ENCODE data around the gene CAMK4. TPM values are rescaled to one million over a fixed set of nuclear protein-coding genes. Genes with fewer than 3 reads are reported as not detected.

Gene CAMK4
- total RNA-seq, 1 experiment from 2014 or later = 10.2 TPM

DNA sequence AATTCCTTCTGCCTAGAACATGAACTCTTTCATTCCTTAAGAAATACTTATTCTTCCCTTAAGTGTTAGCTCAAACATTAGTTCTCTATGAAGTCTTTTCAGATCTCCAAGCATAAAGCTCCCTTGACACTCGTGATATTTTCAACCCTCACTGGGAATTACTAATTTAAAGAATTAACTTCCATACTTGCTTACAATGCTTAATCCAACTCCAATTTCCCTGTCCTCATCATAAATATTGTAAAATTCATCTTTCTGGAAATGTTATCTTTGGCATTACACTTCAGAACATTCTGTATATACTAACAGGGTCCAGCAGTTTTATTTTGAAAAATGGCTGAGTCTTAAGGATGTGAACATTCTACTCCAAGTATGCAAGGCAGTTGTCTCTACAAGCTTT is 280.9 kb downstream of the CAMK4 start:
- Histone ChIP-seq H3K9me3 (ENCODE audit: control insufficient read depth in 1 of 2, insufficient read depth in 1 of 2, low read depth in 1 of 2, low read length in 2 of 2) (no peaks in the 10 kb centered on the region), H3K27me3 (ENCODE audit: insufficient read depth, low read length) (no peaks in the 10 kb centered on the region), H4K20me1 (ENCODE audit: insufficient read depth) (no peaks in the 10 kb centered on the region), H3K27ac (ENCODE audit: low read depth, low read length) (no peak overlapping the region), H3K9ac (ENCODE audit: low read length) (no peak overlapping the region), H3K4me1 (ENCODE audit: control insufficient read depth in 1 of 2, insufficient read depth in 2 of 2, low read length in 2 of 2) (no peaks in the 10 kb centered on the region; a peak in 1 of 4 replicates), H3K4me3 (replicated peaks in 1 of 2; ENCODE audit: low read depth in 1 of 2, low read length in 2 of 2) (no peak overlapping the region), H2AFZ (ENCODE audit: low read depth, low read length, poor library complexity, severe bottlenecking) (no peak overlapping the region), H3K79me2 (ENCODE audit: insufficient read depth, low read length) (peaks cover 35% of the 10 kb centered on the region; the same call in 1 of the 2 replicates), H3K36me3 (ENCODE audit: control insufficient read depth in 1 of 2, insufficient read depth in 2 of 2, low read length in 2 of 2) (peaks cover 3 to 4% of the 10 kb centered on the region in 2 experiments; a peak in 2 of 4 replicates), H3K4me2 (ENCODE audit: low read length) (no peak overlapping the region), H3K9me2 (ENCODE audit: insufficient read depth) (no peaks in the 10 kb centered on the region)
- ChIA-PET POLR2A (no interaction called here), RAD21 (ENCODE audit: low non-redundant PET in 1 of 2, low total read pairs in 2 of 2, uncharacterized antibody in 2 of 2, unreplicated experiment in 2 of 2) (no interaction called here), CTCF (no interaction called here)
- no peak for DNase-seq (ENCODE audit: low read depth, low spot score)
- intact Hi-C loops (cut with micrococcal nuclease) = no loop called here
- BruUV-seq (replicated peaks) = no TSS peak
- TF ChIP-seq ZNF274 (IDR thresholded peaks at IDR 0.05; ENCODE audit: low read depth, low read length) = no peak
- TF ChIP-seq EGR1 (IDR thresholded peaks at IDR 0.05; ENCODE audit: low read depth) = no peak
- no peak for TF ChIP-seq CBX3 (IDR thresholded peaks at IDR 0.05; ENCODE audit: low read depth)
- no peak for TF ChIP-seq ATF3 (IDR thresholded peaks at IDR 0.05)
- TF ChIP-seq JUND (IDR thresholded peaks at IDR 0.05) = no peak
- ATAC-seq = no peak

DNA sequence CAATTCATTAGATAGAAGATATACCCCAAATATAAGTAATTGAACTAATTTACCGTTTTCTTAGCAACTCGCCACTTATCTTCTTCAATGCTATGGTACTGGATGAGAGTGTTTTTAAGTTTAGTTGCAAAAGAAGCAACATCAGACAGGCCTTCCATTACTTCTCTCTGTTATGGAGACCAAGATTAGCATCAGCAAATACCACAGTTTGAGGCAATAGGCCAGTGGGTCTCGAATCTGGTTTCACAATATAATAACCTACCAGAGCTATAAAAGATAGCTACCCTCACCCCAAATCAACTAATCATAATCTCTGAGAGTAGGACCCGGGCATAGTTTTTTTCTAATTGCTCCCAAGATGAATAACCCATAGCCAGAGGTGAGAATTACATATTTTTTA is 283.1 kb downstream of the CAMK4 start:
- Histone ChIP-seq H3K4me3 (replicated peaks in 1 of 2; ENCODE audit: low read depth in 1 of 2, low read length in 2 of 2) (no peak overlapping the region), H3K27ac (ENCODE audit: low read depth, low read length) (no peak overlapping the region), H3K9ac (ENCODE audit: low read length) (no peak overlapping the region), H3K27me3 (ENCODE audit: insufficient read depth, low read length) (no peaks in the 10 kb centered on the region), H3K79me2 (ENCODE audit: insufficient read depth, low read length) (peaks cover 48% of the 10 kb centered on the region; the same call in 1 of the 2 replicates), H3K9me3 (ENCODE audit: control insufficient read depth in 1 of 2, insufficient read depth in 1 of 2, low read depth in 1 of 2, low read length in 2 of 2) (no peaks in the 10 kb centered on the region), H4K20me1 (ENCODE audit: insufficient read depth) (no peaks in the 10 kb centered on the region), H3K4me2 (ENCODE audit: low read length) (no peak overlapping the region), H3K9me2 (ENCODE audit: insufficient read depth) (no peaks in the 10 kb centered on the region), H3K4me1 (ENCODE audit: control insufficient read depth in 1 of 2, insufficient read depth in 2 of 2, low read length in 2 of 2) (peaks cover 8 to 11% of the 10 kb centered on the region in 2 experiments), H2AFZ (ENCODE audit: low read depth, low read length, poor library complexity, severe bottlenecking) (no peak overlapping the region), H3K36me3 (ENCODE audit: control insufficient read depth in 1 of 2, insufficient read depth in 2 of 2, low read length in 2 of 2) (peaks cover 0 to 4% of the 10 kb centered on the region in 2 experiments; a peak in 1 of 4 replicates)
- TF ChIP-seq ZBTB33 (IDR thresholded peaks at IDR 0.05; ENCODE audit: extremely low read depth, insufficient replicate concordance, low read length) (no peak), FOSL1 (IDR thresholded peaks at IDR 0.05; ENCODE audit: low read depth) (no peak), CEBPB (IDR thresholded peaks at IDR 0.05; ENCODE audit: low read depth) (no peak), SP1 (IDR thresholded peaks at IDR 0.05; ENCODE audit: low read depth) (no peak), ATF3 (IDR thresholded peaks at IDR 0.05) (no peak), SIN3A (IDR thresholded peaks at IDR 0.05; ENCODE audit: low read depth) (no peak), EGR1 (IDR thresholded peaks at IDR 0.05; ENCODE audit: low read depth) (no peak), CBX3 (IDR thresholded peaks at IDR 0.05; ENCODE audit: low read depth) (no peak)
- TF ChIP-seq, protein P1, sequence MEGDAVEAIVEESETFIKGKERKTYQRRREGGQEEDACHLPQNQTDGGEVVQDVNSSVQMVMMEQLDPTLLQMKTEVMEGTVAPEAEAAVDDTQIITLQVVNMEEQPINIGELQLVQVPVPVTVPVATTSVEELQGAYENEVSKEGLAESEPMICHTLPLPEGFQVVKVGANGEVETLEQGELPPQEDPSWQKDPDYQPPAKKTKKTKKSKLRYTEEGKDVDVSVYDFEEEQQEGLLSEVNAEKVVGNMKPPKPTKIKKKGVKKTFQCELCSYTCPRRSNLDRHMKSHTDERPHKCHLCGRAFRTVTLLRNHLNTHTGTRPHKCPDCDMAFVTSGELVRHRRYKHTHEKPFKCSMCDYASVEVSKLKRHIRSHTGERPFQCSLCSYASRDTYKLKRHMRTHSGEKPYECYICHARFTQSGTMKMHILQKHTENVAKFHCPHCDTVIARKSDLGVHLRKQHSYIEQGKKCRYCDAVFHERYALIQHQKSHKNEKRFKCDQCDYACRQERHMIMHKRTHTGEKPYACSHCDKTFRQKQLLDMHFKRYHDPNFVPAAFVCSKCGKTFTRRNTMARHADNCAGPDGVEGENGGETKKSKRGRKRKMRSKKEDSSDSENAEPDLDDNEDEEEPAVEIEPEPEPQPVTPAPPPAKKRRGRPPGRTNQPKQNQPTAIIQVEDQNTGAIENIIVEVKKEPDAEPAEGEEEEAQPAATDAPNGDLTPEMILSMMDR (IDR thresholded peaks at IDR 0.05 in 2 of 3, conservative IDR thresholded peaks at IDR 0.05 in 1 of 3; ENCODE audit: borderline replicate concordance in 1 of 3, insufficient read depth in 1 of 3, low read depth in 2 of 3, low read length in 2 of 3) = no peak
- TF ChIP-seq, protein P2, sequence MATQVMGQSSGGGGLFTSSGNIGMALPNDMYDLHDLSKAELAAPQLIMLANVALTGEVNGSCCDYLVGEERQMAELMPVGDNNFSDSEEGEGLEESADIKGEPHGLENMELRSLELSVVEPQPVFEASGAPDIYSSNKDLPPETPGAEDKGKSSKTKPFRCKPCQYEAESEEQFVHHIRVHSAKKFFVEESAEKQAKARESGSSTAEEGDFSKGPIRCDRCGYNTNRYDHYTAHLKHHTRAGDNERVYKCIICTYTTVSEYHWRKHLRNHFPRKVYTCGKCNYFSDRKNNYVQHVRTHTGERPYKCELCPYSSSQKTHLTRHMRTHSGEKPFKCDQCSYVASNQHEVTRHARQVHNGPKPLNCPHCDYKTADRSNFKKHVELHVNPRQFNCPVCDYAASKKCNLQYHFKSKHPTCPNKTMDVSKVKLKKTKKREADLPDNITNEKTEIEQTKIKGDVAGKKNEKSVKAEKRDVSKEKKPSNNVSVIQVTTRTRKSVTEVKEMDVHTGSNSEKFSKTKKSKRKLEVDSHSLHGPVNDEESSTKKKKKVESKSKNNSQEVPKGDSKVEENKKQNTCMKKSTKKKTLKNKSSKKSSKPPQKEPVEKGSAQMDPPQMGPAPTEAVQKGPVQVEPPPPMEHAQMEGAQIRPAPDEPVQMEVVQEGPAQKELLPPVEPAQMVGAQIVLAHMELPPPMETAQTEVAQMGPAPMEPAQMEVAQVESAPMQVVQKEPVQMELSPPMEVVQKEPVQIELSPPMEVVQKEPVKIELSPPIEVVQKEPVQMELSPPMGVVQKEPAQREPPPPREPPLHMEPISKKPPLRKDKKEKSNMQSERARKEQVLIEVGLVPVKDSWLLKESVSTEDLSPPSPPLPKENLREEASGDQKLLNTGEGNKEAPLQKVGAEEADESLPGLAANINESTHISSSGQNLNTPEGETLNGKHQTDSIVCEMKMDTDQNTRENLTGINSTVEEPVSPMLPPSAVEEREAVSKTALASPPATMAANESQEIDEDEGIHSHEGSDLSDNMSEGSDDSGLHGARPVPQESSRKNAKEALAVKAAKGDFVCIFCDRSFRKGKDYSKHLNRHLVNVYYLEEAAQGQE (IDR thresholded peaks at IDR 0.05; ENCODE audit: low read depth) = no peak
- ChIA-PET CTCF (interaction anchor here (1.2 kb wide), 1 partner anchor 24 kb away, joined by 3 read pairs; no protein-coding TSS in a partner anchor), POLR2A (no interaction called here), RAD21 (ENCODE audit: low non-redundant PET in 1 of 2, low total read pairs in 2 of 2, uncharacterized antibody in 2 of 2, unreplicated experiment in 2 of 2) (no interaction called here)
- BruUV-seq (replicated peaks) = no TSS peak
- intact Hi-C loops (cut with micrococcal nuclease) = no loop called here
- no peak for DNase-seq (ENCODE audit: low read depth, low spot score)
- ATAC-seq = no peak

Measured in HCT116 (cell line).